HCT116 (cell line): ENCODE measurements around the gene ZFX. TPM values are rescaled to one million over a fixed set of nuclear protein-coding genes. Genes with fewer than 3 reads are reported as not detected.

ENCODE experiments used
- ATAC-seq: fragments of 200-7000 bp; cut with Tn5 transposase; 2 replicates; pipeline ENCODE4 v1.9.1; 2020; ENCODE audit warnings: mild to moderate bottlenecking, moderate library complexity
- BruUV-seq: library from RNA; stranded (reverse); fragments of 400-500 nt; replicated peaks from 2 replicates; lab custom pipeline; 2021; lab: Mats Ljungman, UMichigan
- CTCF ChIA-PET: fragments of 300-600 bp; sonication (Branson Sonifier 250); formaldehyde crosslinking; loops from one replicate; lab custom pipeline; 2021; ENCODE audit warnings: antibody characterized with exemption; lab: Charles Lee
- POLR2A ChIA-PET: fragments of 300-600, 350-600 bp; sonication (Branson Sonifier 250); formaldehyde crosslinking; loops from one replicate; lab custom pipeline; 2021; ENCODE audit warnings: antibody characterized with exemption; lab: Charles Lee
- RAD21 ChIA-PET, 2 experiments: fragments of 300-600 bp; sonication (Branson Sonifier 250); formaldehyde crosslinking; loops; one replicate each; lab custom pipeline; 2023; ENCODE audit warnings: low total read pairs in 2 of 2; ENCODE audit not compliant: uncharacterized antibody in 2 of 2, unreplicated experiment in 2 of 2, low non-redundant PET in 1 of 2; lab: Charles Lee
- DNase-seq: peaks from one replicate; pipeline ENCODE4 v3.0.0-alpha.2; 2010; ENCODE audit warnings: low read depth, low spot score
- H2AFZ ChIP-seq: fragments of 200-600 bp; shearing (Covaris generic), sonication (generic); 2 replicates; pipeline ENCODE4 v1.6.1; 2017; ENCODE audit warnings: low read depth, mixed run types, mixed read lengths, antibody characterized with exemption, low read length; ENCODE audit not compliant: poor library complexity, severe bottlenecking
- H3K27ac ChIP-seq: 2 replicates; pipeline ENCODE4 v1.5.1; 2012; ENCODE audit warnings: low read depth, low read length
- H3K27me3 ChIP-seq: fragments of 200-600 bp; sonication (generic); 2 replicates; pipeline ENCODE4 v1.6.1; 2016; ENCODE audit warnings: mixed run types, low read length, mixed read lengths; ENCODE audit not compliant: insufficient read depth
- H3K36me3 ChIP-seq, 2 experiments: fragments of 200-500 bp in 1 of 2; fragments of 200-600 bp in 1 of 2; sonication (Bioruptor generic) in 1 of 2; sonication (generic) in 1 of 2; 2 replicates each; pipeline versions ENCODE4 v1.5.1 to v1.6.1; 2014 to 2016; ENCODE audit warnings: low read length in 2 of 2, inconsistent platforms in 1 of 2, mixed read lengths in 1 of 2, mixed run types in 1 of 2; ENCODE audit not compliant: insufficient read depth in 2 of 2, control insufficient read depth in 1 of 2
- H3K4me1 ChIP-seq, 2 experiments: fragments of 200-600 bp in 1 of 2; sonication (generic) in 1 of 2; 2 replicates each; pipeline versions ENCODE4 v1.5.1 to v1.6.1; 2012 to 2017; ENCODE audit warnings: low read length in 2 of 2, inconsistent platforms in 1 of 2, mild to moderate bottlenecking in 1 of 2, mixed read lengths in 1 of 2, mixed run types in 1 of 2, moderate library complexity in 1 of 2; ENCODE audit not compliant: insufficient read depth in 2 of 2, control insufficient read depth in 1 of 2
- H3K4me2 ChIP-seq: fragments of 200-600 bp; sonication (generic); 2 replicates; pipeline ENCODE4 v1.6.1; 2017; ENCODE audit warnings: mixed run types, low read length, mixed read lengths
- H3K4me3 ChIP-seq, 2 experiments: fragments of 200-600 bp in 1 of 2; sonication (generic) in 1 of 2; replicated peaks in 1 of 2; 2 replicates each; pipeline ENCODE4 v1.5.1; 2011 to 2016; ENCODE audit warnings: low read length in 2 of 2, control low read depth in 1 of 2, low read depth in 1 of 2, mild to moderate bottlenecking in 1 of 2, mixed read lengths in 1 of 2, mixed run types in 1 of 2
- H3K79me2 ChIP-seq: fragments of 200-600 bp; sonication (generic); 2 replicates; pipeline ENCODE4 v1.6.1; 2017; ENCODE audit warnings: mild to moderate bottlenecking, mixed run types, low read length, moderate library complexity, mixed read lengths; ENCODE audit not compliant: insufficient read depth
- H3K9ac ChIP-seq: fragments of 200-600 bp; sonication (generic); 2 replicates; pipeline ENCODE4 v1.6.1; 2016; ENCODE audit warnings: low read length, mixed read lengths
- H3K9me2 ChIP-seq: fragments of 200-600 bp; sonication (generic), shearing (Covaris generic); 2 replicates; pipeline ENCODE4 v1.6.1; 2017; ENCODE audit warnings: mixed run types, mild to moderate bottlenecking, moderate library complexity; ENCODE audit not compliant: insufficient read depth
- H3K9me3 ChIP-seq, 2 experiments: fragments of 200-500 bp in 1 of 2; fragments of 200-600 bp in 1 of 2; sonication (Bioruptor generic) in 1 of 2; sonication (generic) in 1 of 2; 2 replicates each; pipeline ENCODE4 v1.6.1; 2014 to 2017; ENCODE audit warnings: low read length in 2 of 2, mixed read lengths in 2 of 2, inconsistent platforms in 1 of 2, low read depth in 1 of 2, mild to moderate bottlenecking in 1 of 2, mixed run types in 1 of 2, moderate library complexity in 1 of 2; ENCODE audit not compliant: control insufficient read depth in 1 of 2, insufficient read depth in 1 of 2
- H4K20me1 ChIP-seq: fragments of 200-600 bp; sonication (generic), shearing (Covaris generic); 2 replicates; pipeline ENCODE4 v1.6.1; 2017; ENCODE audit warnings: mixed run types, mild to moderate bottlenecking, moderate library complexity; ENCODE audit not compliant: insufficient read depth
- CBX3 ChIP-seq: IDR thresholded peaks from 2 replicates; pipeline ENCODE4 v1.6.1; 2012; ENCODE audit warnings: low read depth
- CEBPB ChIP-seq: IDR thresholded peaks from 2 replicates; pipeline ENCODE4 v1.6.1; 2012; ENCODE audit warnings: low read depth
- EGR1 ChIP-seq: IDR thresholded peaks from 2 replicates; pipeline ENCODE4 v1.6.1; 2012; ENCODE audit warnings: low read depth
- ELF1 ChIP-seq: IDR thresholded peaks from 2 replicates; pipeline ENCODE4 v1.6.1; 2012; ENCODE audit warnings: low read depth, borderline replicate concordance
- EZH2phosphoT487 ChIP-seq: fragments of 200-600 bp; IDR thresholded peaks from 2 replicates; pipeline ENCODE4 v1.6.1; 2018; ENCODE audit warnings: antibody characterized with exemption, borderline replicate concordance
- FOSL1 ChIP-seq: IDR thresholded peaks from 2 replicates; pipeline ENCODE4 v1.6.1; 2012; ENCODE audit warnings: low read depth
- POLR2A ChIP-seq: IDR thresholded peaks from 2 replicates; pipeline ENCODE4 v1.7.0; 2011; ENCODE audit warnings: borderline replicate concordance; ENCODE audit not compliant: insufficient read depth, insufficient read length; ENCODE audit errors: extremely low read depth
- POLR2AphosphoS5 ChIP-seq: IDR thresholded peaks from 2 replicates; pipeline ENCODE4 v1.6.1; 2011; ENCODE audit warnings: mild to moderate bottlenecking, low read depth, low read length, moderate library complexity
- RAD21 ChIP-seq: IDR thresholded peaks from 2 replicates; pipeline ENCODE4 v1.6.1; 2012; ENCODE audit warnings: low read depth, mild to moderate bottlenecking
- SIN3A ChIP-seq: IDR thresholded peaks from 2 replicates; pipeline ENCODE4 v1.6.1; 2012; ENCODE audit warnings: low read depth
- SRF ChIP-seq: IDR thresholded peaks from 2 replicates; pipeline ENCODE4 v1.6.1; 2012; ENCODE audit warnings: low read depth
- YY1 ChIP-seq: IDR thresholded peaks from 2 replicates; pipeline ENCODE4 v1.6.1; 2011; ENCODE audit warnings: low read length, low read depth, moderate library complexity, mild to moderate bottlenecking; ENCODE audit not compliant: insufficient replicate concordance; ENCODE audit errors: extremely low read depth
- ZFX ChIP-seq: fragments of 450-650 bp; IDR thresholded peaks from 2 replicates; pipeline ENCODE4 v1.6.1; 2017
- ZNF274 ChIP-seq: fragments of 200-500 bp; sonication (Bioruptor generic); IDR thresholded peaks from 2 replicates; pipeline ENCODE4 v1.6.1; 2014; ENCODE audit warnings: mild to moderate bottlenecking, low read depth, low read length, inconsistent platforms
- intact Hi-C: fragments of 100-400 bp; cut with micrococcal nuclease; formaldehyde crosslinking; loops from 2 replicates; pipeline ENCODE4 v1.10.0; 2022
- total RNA-seq: library from RNA; stranded (reverse); gene quantifications from one replicate; pipeline ENCODE4 v1.2.1, GENCODE V29; 2021; ENCODE audit not compliant: unreplicated experiment
- TF ChIP-seq, protein P1 (sequence below): IDR thresholded peaks from 2 replicates; pipeline ENCODE4 v1.6.1; 2011; ENCODE audit warnings: mild to moderate bottlenecking, low read length, moderate library complexity; ENCODE audit not compliant: insufficient replicate concordance; ENCODE audit errors: extremely low read depth
- TF ChIP-seq, protein P2 (sequence below), 3 experiments: fragments of 200-600 bp in 1 of 3; sonication (generic) in 1 of 3; IDR thresholded peaks in 2 of 3; conservative IDR thresholded peaks in 1 of 3; 2 replicates each; pipeline ENCODE4 v1.5.1; 2012 to 2017; ENCODE audit warnings: low read depth in 2 of 3, low read length in 2 of 3, antibody characterized with exemption in 1 of 3, borderline replicate concordance in 1 of 3, control low read depth in 1 of 3, mild to moderate bottlenecking in 1 of 3, mixed read lengths in 1 of 3, mixed run types in 1 of 3, moderate library complexity in 1 of 3; ENCODE audit not compliant: insufficient read depth in 1 of 3
- TF ChIP-seq, protein P3 (sequence below): IDR thresholded peaks from 2 replicates; pipeline ENCODE4 v1.6.1; 2012
- TF ChIP-seq, protein P4 (sequence below): IDR thresholded peaks from 2 replicates; pipeline ENCODE4 v1.6.1; 2012

The ZFX gene
- total RNA-seq, 1 experiment from 2014 or later = 28.1 TPM

DNA sequence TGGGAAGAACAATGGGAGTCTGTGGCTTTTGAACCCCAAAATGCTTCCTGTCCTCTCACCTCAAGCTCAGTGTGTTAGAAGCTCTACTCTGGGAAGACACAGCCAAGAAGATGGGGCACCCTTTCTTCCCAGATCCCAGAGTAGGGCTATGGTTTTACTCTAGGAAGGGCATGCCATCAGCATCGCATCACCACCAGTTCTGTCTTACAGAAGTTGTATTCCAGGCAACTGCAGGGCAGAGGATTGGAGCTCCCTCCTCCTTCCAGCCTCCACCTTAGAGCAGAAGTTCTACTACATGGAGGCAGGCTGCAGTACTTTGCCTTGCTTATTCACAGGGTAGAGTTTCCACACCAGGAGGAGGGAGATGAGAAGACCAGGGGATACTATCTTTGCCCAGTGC lies 18.1 kb upstream of the ZFX start:
- H3K27me3 ChIP-seq = no peaks in the 10 kb centered on the region
- H3K4me3 ChIP-seq = no peak overlapping the region
- intact Hi-C loops = no loop called here
- no peaks in the 10 kb centered on the region for H3K79me2 ChIP-seq
- RAD21 ChIA-PET = no interaction called here
- no peak for ATAC-seq
- BruUV-seq = no TSS peak
- no peaks in the 10 kb centered on the region for H3K9me2 ChIP-seq
- no peak overlapping the region for H3K4me2 ChIP-seq
- H3K27ac ChIP-seq = no peak overlapping the region
- no peak for TF ChIP-seq POLR2AphosphoS5
- no peak for TF ChIP-seq ZNF274
- TF ChIP-seq YY1 = no peak
- no peak for TF ChIP-seq EZH2phosphoT487
- TF ChIP-seq, protein P1, sequence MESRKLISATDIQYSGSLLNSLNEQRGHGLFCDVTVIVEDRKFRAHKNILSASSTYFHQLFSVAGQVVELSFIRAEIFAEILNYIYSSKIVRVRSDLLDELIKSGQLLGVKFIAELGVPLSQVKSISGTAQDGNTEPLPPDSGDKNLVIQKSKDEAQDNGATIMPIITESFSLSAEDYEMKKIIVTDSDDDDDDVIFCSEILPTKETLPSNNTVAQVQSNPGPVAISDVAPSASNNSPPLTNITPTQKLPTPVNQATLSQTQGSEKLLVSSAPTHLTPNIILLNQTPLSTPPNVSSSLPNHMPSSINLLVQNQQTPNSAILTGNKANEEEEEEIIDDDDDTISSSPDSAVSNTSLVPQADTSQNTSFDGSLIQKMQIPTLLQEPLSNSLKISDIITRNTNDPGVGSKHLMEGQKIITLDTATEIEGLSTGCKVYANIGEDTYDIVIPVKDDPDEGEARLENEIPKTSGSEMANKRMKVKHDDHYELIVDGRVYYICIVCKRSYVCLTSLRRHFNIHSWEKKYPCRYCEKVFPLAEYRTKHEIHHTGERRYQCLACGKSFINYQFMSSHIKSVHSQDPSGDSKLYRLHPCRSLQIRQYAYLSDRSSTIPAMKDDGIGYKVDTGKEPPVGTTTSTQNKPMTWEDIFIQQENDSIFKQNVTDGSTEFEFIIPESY = no peak
- no peaks in the 10 kb centered on the region for H3K4me1 ChIP-seq
- POLR2A ChIA-PET = no interaction called here
- no peaks in the 10 kb centered on the region for H4K20me1 ChIP-seq
- H2AFZ ChIP-seq = no peak overlapping the region
- no peaks in the 10 kb centered on the region for H3K36me3 ChIP-seq
- no peaks in the 10 kb centered on the region for H3K9me3 ChIP-seq
- DNase-seq = no peak
- CTCF ChIA-PET = no interaction called here
- H3K9ac ChIP-seq = no peak overlapping the region

DNA sequence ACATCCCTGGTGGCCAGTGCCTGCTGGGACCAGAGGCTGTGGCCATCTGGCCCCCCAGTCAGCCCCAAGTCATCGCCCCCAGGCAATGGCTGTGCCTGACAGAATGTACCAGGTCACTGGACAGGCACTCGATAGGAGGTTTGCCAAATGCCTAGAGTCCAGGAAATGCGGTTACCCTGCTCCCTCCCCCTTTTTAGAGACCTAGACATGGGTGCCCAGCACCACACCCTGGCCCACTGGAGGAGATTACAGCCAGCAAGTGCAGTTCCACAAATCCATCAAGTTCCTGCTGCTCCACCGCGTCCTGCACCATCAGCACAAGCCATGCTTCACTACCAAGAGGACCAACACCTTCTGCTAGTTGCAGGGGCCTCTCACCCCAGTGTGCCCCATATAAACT lies 16.2 kb upstream of the ZFX start:
- ChIA-PET RAD21 (no interaction called here), POLR2A (no interaction called here), CTCF (no interaction called here)
- ATAC-seq = no peak
- Histone ChIP-seq H3K4me2 (no peak overlapping the region), H3K27me3 (no peaks in the 10 kb centered on the region), H3K9ac (no peak overlapping the region), H3K36me3 (no peaks in the 10 kb centered on the region), H3K4me1 (no peaks in the 10 kb centered on the region), H3K27ac (no peak overlapping the region), H3K9me3 (no peaks in the 10 kb centered on the region), H3K4me3 (no peak overlapping the region), H3K79me2 (no peaks in the 10 kb centered on the region), H2AFZ (no peak overlapping the region), H4K20me1 (no peaks in the 10 kb centered on the region), H3K9me2 (no peaks in the 10 kb centered on the region)
- BruUV-seq = no TSS peak
- intact Hi-C loops = no loop called here
- DNase-seq = no peak
- TF ChIP-seq POLR2AphosphoS5 = no peak
- no peak for TF ChIP-seq YY1
- TF ChIP-seq EGR1 = no peak
- TF ChIP-seq FOSL1 = no peak
- no peak for TF ChIP-seq ZFX
- TF ChIP-seq, protein P2, sequence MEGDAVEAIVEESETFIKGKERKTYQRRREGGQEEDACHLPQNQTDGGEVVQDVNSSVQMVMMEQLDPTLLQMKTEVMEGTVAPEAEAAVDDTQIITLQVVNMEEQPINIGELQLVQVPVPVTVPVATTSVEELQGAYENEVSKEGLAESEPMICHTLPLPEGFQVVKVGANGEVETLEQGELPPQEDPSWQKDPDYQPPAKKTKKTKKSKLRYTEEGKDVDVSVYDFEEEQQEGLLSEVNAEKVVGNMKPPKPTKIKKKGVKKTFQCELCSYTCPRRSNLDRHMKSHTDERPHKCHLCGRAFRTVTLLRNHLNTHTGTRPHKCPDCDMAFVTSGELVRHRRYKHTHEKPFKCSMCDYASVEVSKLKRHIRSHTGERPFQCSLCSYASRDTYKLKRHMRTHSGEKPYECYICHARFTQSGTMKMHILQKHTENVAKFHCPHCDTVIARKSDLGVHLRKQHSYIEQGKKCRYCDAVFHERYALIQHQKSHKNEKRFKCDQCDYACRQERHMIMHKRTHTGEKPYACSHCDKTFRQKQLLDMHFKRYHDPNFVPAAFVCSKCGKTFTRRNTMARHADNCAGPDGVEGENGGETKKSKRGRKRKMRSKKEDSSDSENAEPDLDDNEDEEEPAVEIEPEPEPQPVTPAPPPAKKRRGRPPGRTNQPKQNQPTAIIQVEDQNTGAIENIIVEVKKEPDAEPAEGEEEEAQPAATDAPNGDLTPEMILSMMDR (IDR thresholded peaks at IDR 0.05 in 2 of 3, conservative IDR thresholded peaks at IDR 0.05 in 1 of 3; ENCODE audit: borderline replicate concordance in 1 of 3, insufficient read depth in 1 of 3, low read depth in 2 of 3, low read length in 2 of 3) = no peak
- no peak for TF ChIP-seq POLR2A
- TF ChIP-seq RAD21 = no peak
- TF ChIP-seq ELF1 = no peak
- no peak for TF ChIP-seq CBX3
- TF ChIP-seq EZH2phosphoT487 = no peak
- no peak for TF ChIP-seq SRF
- TF ChIP-seq, protein P3, sequence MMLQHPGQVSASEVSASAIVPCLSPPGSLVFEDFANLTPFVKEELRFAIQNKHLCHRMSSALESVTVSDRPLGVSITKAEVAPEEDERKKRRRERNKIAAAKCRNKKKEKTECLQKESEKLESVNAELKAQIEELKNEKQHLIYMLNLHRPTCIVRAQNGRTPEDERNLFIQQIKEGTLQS = no peak
- TF ChIP-seq SIN3A = no peak
- TF ChIP-seq CEBPB = no peak
- TF ChIP-seq, protein P4, sequence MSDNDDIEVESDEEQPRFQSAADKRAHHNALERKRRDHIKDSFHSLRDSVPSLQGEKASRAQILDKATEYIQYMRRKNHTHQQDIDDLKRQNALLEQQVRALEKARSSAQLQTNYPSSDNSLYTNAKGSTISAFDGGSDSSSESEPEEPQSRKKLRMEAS = no peak
